ENCODE results near the gene PAFAH1B2. TPM values are rescaled to one million over a fixed set of nuclear protein-coding genes. Genes with fewer than 3 reads are reported as not detected.

The PAFAH1B2 gene
- total and polyA plus RNA-seq, 2 donors (not counting 3 experiments of a cell fraction or from before 2014, with no cell fraction given), result 34.2 to 128 TPM

- intact Hi-C loops (cut with micrococcal nuclease) (no loop called here), dilution Hi-C loops (cut with MboI; ENCODE audit: extremely low pct_ligation_motif_present, low sequenced_read_pairs) (no loop called here)
- H3K27ac ChIP-seq (ENCODE audit: insufficient read depth, low read depth, low read length), result no peak overlapping the region
- H3K79me2 ChIP-seq (ENCODE audit: control insufficient read depth, insufficient read depth, low read length), result no peaks in the 10 kb centered on the region
- no peaks in the 10 kb centered on the region for H3K9me1 ChIP-seq (replicated peaks; ENCODE audit: control insufficient read depth, extremely low read depth, insufficient read depth, low read length)
- no peak overlapping the region for H3K4me3 ChIP-seq (replicated peaks in 1 of 3; ENCODE audit: insufficient read depth in 1 of 3, low read depth in 1 of 3, low read length in 3 of 3)
- FAIRE-seq (no peak), DNase-seq (ENCODE audit: low read depth, low spot score) (no peak)
- no peak overlapping the region for H3K9ac ChIP-seq (replicated peaks; ENCODE audit: extremely low read depth, insufficient read depth, low read length)
- TF ChIP-seq JUN (IDR thresholded peaks at IDR 0.05; ENCODE audit: borderline replicate concordance, insufficient read depth, insufficient read length, low read depth), result no peak
- no peak for TF ChIP-seq FOS (IDR thresholded peaks at IDR 0.05; ENCODE audit: borderline replicate concordance, insufficient read depth, low read length)
- TF ChIP-seq POLR2AphosphoS5 (IDR thresholded peaks at IDR 0.05; ENCODE audit: insufficient read depth, low read depth, low read length), result no peak
- no peak for TF ChIP-seq MYC (IDR thresholded peaks at IDR 0.05; ENCODE audit: low read depth, low read length)
- TF ChIP-seq, protein P1, sequence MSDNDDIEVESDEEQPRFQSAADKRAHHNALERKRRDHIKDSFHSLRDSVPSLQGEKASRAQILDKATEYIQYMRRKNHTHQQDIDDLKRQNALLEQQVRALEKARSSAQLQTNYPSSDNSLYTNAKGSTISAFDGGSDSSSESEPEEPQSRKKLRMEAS (IDR thresholded peaks at IDR 0.05; ENCODE audit: insufficient read depth, insufficient read length), result no peak
- TF ChIP-seq EZH2 (IDR thresholded peaks at IDR 0.05; ENCODE audit: borderline replicate concordance, low read depth, low read length, severe bottlenecking), result no peak
- no peak for TF ChIP-seq POLR2A (IDR thresholded peaks at IDR 0.05; ENCODE audit: low read depth, low read length)
- TF ChIP-seq GATA2 (IDR thresholded peaks at IDR 0.05; ENCODE audit: insufficient read depth, insufficient read length, low read depth, low read length), result no peak
- TF ChIP-seq, protein P2, sequence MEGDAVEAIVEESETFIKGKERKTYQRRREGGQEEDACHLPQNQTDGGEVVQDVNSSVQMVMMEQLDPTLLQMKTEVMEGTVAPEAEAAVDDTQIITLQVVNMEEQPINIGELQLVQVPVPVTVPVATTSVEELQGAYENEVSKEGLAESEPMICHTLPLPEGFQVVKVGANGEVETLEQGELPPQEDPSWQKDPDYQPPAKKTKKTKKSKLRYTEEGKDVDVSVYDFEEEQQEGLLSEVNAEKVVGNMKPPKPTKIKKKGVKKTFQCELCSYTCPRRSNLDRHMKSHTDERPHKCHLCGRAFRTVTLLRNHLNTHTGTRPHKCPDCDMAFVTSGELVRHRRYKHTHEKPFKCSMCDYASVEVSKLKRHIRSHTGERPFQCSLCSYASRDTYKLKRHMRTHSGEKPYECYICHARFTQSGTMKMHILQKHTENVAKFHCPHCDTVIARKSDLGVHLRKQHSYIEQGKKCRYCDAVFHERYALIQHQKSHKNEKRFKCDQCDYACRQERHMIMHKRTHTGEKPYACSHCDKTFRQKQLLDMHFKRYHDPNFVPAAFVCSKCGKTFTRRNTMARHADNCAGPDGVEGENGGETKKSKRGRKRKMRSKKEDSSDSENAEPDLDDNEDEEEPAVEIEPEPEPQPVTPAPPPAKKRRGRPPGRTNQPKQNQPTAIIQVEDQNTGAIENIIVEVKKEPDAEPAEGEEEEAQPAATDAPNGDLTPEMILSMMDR (IDR thresholded peaks at IDR 0.05; ENCODE audit: extremely low read depth in 1 of 2, insufficient read depth in 1 of 2, low read depth in 1 of 2, low read length in 2 of 2), result no peak
- H3K4me1 ChIP-seq (ENCODE audit: control insufficient read depth, extremely low read depth, insufficient read depth, low read length), result no peaks in the 10 kb centered on the region
- ChIA-PET POLR2A (no interaction called here), CTCF (no interaction called here)
- BruUV-seq (replicated peaks), result no TSS peak
- no peaks in the 10 kb centered on the region for H3K27me3 ChIP-seq (ENCODE audit: control insufficient read depth in 2 of 2, insufficient read depth in 2 of 2, low read length in 2 of 2)
- no peak overlapping the region for H3K4me2 ChIP-seq (ENCODE audit: insufficient read depth, low read length)
- no peak overlapping the region for H2AFZ ChIP-seq (ENCODE audit: low read depth, low read length)
- H3K36me3 ChIP-seq (ENCODE audit: control insufficient read depth in 2 of 2, extremely low read depth in 1 of 2, insufficient read depth in 2 of 2, low read length in 2 of 2), result peaks cover 0 to 33% of the 10 kb centered on the region in 2 experiments
- H3K9me3 ChIP-seq (replicated peaks; ENCODE audit: control insufficient read depth, insufficient read depth, low read length), result no peaks in the 10 kb centered on the region
- no peaks in the 10 kb centered on the region for H4K20me1 ChIP-seq (replicated peaks; ENCODE audit: control insufficient read depth, extremely low read depth, insufficient read depth, low read length)
Observed at GRCh38 chr11:117188620-117189081, 44.6 kb downstream of the PAFAH1B2 start.

Data from endothelial cell of umbilical vein (primary cell).